ENCODE results near the gene TANGO2. TPM values are rescaled to one million over a fixed set of nuclear protein-coding genes. Genes with fewer than 3 reads are reported as not detected.

Gene TANGO2
- total and polyA plus RNA-seq, 10 donors = 18.7 to 72.2 (median 55.1) TPM

DNA sequence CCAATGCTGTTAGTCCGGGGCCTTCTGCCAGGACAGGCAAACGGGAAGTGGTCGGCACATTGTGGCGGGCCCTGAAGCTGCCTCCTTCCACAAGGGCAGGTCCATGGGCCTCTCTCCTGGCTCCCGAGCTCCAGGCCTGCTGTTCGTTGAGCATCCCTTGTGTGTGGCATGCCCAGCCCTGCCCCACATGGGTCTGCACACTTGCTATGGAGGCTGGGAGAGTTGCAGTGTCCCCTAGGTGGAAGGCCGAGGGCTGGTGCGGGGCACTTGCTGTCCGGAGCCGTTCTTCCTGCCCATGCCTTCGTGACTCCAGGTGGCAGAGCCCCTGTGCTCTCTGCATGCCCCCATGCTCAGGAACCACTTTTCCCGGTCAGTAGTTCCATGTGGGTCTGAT, 33.1 kb downstream of the TANGO2 start:
- DNase-seq = no peak
- H3K4me1 ChIP-seq = no peaks in the 10 kb centered on the region
- H3K9me3 ChIP-seq = no peaks in the 10 kb centered on the region
- H3K36me3 ChIP-seq = peaks cover 0 to 100% (median 63%) of the 10 kb centered on the region in 6 donors
- no peak overlapping the region for H3K27ac ChIP-seq
- intact Hi-C loops (cut with DNase I; ENCODE audit: low total_unique reads) = no loop called here
- H3K4me3 ChIP-seq = no peak overlapping the region
- no peak for TF ChIP-seq POLR2A (IDR thresholded peaks at IDR 0.05)
- TF ChIP-seq POLR2AphosphoS5 (IDR thresholded peaks at IDR 0.05) = peak in 1 of 3 donors; percentile 28
- WGBS, 5 donors = 79 to 96% (median 93%) methylated on average over 10 to 12 of the region's 12 CpGs
- H3K27me3 ChIP-seq (replicated peaks in 1 of 7) = no peaks in the 10 kb centered on the region

DNA sequence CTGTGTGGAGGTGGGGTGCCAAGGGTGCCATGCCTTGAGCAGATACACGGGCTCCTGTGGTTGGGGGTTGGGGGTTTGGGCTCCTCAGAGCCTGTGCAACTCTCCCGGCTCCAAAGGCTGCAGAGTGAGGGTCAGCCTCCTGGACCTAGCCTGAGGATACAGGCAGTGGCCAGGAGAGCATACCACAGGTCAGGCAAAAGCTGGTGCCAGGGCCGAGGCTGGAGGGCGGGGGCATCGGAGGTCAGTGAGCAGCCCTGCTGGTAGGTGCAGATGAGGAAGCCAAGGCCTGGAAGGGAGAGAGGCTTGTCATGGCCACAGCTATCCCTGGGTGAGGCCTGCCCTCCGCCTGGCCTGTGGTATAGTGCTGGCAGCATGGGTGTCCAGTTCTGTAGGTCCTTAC, 33.6 kb downstream of the TANGO2 start:
- Histone ChIP-seq H3K4me1 (peaks cover 0 to 4% (median 0%) of the 10 kb centered on the region in 6 donors), H3K27me3 (replicated peaks in 1 of 7) (no peaks in the 10 kb centered on the region), H3K36me3 (peaks cover 0 to 97% (median 62%) of the 10 kb centered on the region in 6 donors), H3K27ac (no peak overlapping the region), H3K4me3 (no peak overlapping the region), H3K9me3 (no peaks in the 10 kb centered on the region)
- 87 to 100% (median 94%) methylated on average over 1 to 6 of the region's 6 CpGs for WGBS, 5 donors
- TF ChIP-seq POLR2A (IDR thresholded peaks at IDR 0.05) = no peak
- TF ChIP-seq POLR2AphosphoS5 (IDR thresholded peaks at IDR 0.05) = no peak
- TF ChIP-seq, protein P1, sequence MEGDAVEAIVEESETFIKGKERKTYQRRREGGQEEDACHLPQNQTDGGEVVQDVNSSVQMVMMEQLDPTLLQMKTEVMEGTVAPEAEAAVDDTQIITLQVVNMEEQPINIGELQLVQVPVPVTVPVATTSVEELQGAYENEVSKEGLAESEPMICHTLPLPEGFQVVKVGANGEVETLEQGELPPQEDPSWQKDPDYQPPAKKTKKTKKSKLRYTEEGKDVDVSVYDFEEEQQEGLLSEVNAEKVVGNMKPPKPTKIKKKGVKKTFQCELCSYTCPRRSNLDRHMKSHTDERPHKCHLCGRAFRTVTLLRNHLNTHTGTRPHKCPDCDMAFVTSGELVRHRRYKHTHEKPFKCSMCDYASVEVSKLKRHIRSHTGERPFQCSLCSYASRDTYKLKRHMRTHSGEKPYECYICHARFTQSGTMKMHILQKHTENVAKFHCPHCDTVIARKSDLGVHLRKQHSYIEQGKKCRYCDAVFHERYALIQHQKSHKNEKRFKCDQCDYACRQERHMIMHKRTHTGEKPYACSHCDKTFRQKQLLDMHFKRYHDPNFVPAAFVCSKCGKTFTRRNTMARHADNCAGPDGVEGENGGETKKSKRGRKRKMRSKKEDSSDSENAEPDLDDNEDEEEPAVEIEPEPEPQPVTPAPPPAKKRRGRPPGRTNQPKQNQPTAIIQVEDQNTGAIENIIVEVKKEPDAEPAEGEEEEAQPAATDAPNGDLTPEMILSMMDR (IDR thresholded peaks at IDR 0.05 in 8 of 11, conservative IDR thresholded peaks at IDR 0.05 in 3 of 11) = no peak
- DNase-seq = no peak
- intact Hi-C loops (cut with DNase I; ENCODE audit: low total_unique reads) = no loop called here

- Histone ChIP-seq H3K27me3 (replicated peaks in 1 of 7) (no peaks in the 10 kb centered on the region), H3K4me3 (no peak overlapping the region), H3K27ac (no peak overlapping the region), H3K4me1 (peaks cover 0 to 8% (median 0%) of the 10 kb centered on the region in 6 donors), H3K9me3 (no peaks in the 10 kb centered on the region), H3K36me3 (peaks cover 0 to 97% (median 62%) of the 10 kb centered on the region in 6 donors)
- WGBS, 5 donors = 95 to 100% (median 96%) methylated on average over 2 of the region's 2 CpGs
- no peak for TF ChIP-seq POLR2AphosphoS5 (IDR thresholded peaks at IDR 0.05)
- TF ChIP-seq POLR2A (IDR thresholded peaks at IDR 0.05) = no peak
- TF ChIP-seq, protein P1 (IDR thresholded peaks at IDR 0.05 in 8 of 11, conservative IDR thresholded peaks at IDR 0.05 in 3 of 11) = no peak
- intact Hi-C loops (cut with DNase I; ENCODE audit: low total_unique reads) = no loop called here
- no peak for DNase-seq
Measured at GRCh38 chr22:20055144-20055543, 34.2 kb downstream of the TANGO2 start.

- 94 to 97% (median 95%) methylated on average over 14 to 15 of the region's 15 CpGs for WGBS, 5 donors
- no peak for DNase-seq
- no peak overlapping the region for H3K4me3 ChIP-seq
- peaks cover 0 to 97% (median 63%) of the 10 kb centered on the region in 6 donors for H3K36me3 ChIP-seq
- TF ChIP-seq, protein P1 (IDR thresholded peaks at IDR 0.05 in 8 of 11, conservative IDR thresholded peaks at IDR 0.05 in 3 of 11) = no peak
- peak in 1 of 3 donors; percentile 15 for TF ChIP-seq POLR2AphosphoS5 (IDR thresholded peaks at IDR 0.05)
- intact Hi-C loops (cut with DNase I; ENCODE audit: low total_unique reads) = no loop called here
- no peaks in the 10 kb centered on the region for H3K27me3 ChIP-seq (replicated peaks in 1 of 7)
- no peaks in the 10 kb centered on the region for H3K9me3 ChIP-seq
- H3K4me1 ChIP-seq = peaks cover 0 to 9% (median 0%) of the 10 kb centered on the region in 6 donors
- H3K27ac ChIP-seq = no peak overlapping the region
Measured at GRCh38 chr22:20055654-20056053, 34.7 kb downstream of the TANGO2 start.

GRCh38 chr22:20056161-20056560, 35.3 kb downstream of the TANGO2 start:
- intact Hi-C loops (cut with DNase I; ENCODE audit: low total_unique reads) = no loop called here
- H3K27me3 ChIP-seq (replicated peaks in 1 of 7) = no peaks in the 10 kb centered on the region
- 86 to 93% (median 91%) methylated on average over 10 of the region's 10 CpGs for WGBS, 5 donors
- H3K9me3 ChIP-seq = no peaks in the 10 kb centered on the region
- no peak overlapping the region for H3K4me3 ChIP-seq
- TF ChIP-seq POLR2AphosphoS5 (IDR thresholded peaks at IDR 0.05) (no peak), POLR2A (IDR thresholded peaks at IDR 0.05) (no peak)
- TF ChIP-seq, protein P1 (IDR thresholded peaks at IDR 0.05 in 8 of 11, conservative IDR thresholded peaks at IDR 0.05 in 3 of 11) = no peak
- no peak overlapping the region for H3K27ac ChIP-seq
- peaks cover 0 to 14% (median under 1%) of the 10 kb centered on the region in 6 donors for H3K4me1 ChIP-seq
- peaks cover 0 to 97% (median 66%) of the 10 kb centered on the region in 6 donors for H3K36me3 ChIP-seq
- DNase-seq = no peak
